Stimulated activated CD4-positive, alpha-beta T cell treated with anti-CD3 and anti-CD28 coated beads, Interleukin-12 subunit alpha, Interleukin-12 subunit beta, amount 100 ng/mL, for 24 hours (primary cell): ENCODE results near the gene IL20RA.
"Not testable (repeated sequence)": the region's sequence is repeated elsewhere in the genome, so short reads cannot be mapped to it uniquely, and the experiment has no call there.

Experiments used
- DNase-seq, 2 experiments: peaks; one replicate each; pipeline ENCODE4 v3.0.0-alpha.2; 2020; ENCODE audit warnings: low read depth in 2 of 2

IL20RA gene

DNA sequence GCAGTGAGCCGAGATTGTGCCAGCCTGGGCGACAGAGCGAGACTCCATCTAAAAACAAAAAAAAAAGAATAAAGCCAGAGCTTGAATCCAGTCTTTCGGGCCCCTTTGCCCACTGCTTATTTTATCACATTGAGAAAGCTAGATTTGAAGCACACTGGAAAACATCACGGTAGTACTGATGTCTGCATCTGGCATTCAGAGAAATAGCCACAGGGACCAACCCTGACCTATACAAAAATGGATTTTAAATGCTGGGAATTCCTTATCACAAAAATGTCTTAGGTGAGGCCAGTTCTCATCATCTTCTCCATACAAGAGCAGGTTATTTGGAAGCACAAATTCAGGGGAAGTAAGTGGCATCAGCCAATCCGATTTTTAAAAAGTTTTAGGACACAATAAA is 73.2 kb downstream of the IL20RA start:
- DNase-seq: no peak

DNA sequence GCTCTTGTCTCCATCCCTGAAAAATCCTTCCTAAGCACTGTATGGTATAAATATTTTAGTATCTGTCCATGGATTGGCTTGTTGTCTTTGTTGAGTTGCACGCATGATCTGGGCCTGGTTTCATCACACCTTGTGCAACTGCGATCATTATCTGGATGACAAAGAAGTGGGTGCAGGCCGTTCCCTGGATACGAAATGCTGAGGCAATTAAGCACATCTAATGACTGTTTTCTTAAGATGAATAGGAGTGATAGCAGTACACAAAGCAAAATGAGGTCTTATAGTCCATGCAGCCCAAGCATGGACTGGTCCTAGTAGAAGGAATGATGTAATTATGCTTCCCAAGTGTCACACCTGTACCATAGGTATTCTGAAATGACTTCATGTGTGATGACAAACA is 74.8 kb downstream of the IL20RA start:
- no peak for DNase-seq

DNA sequence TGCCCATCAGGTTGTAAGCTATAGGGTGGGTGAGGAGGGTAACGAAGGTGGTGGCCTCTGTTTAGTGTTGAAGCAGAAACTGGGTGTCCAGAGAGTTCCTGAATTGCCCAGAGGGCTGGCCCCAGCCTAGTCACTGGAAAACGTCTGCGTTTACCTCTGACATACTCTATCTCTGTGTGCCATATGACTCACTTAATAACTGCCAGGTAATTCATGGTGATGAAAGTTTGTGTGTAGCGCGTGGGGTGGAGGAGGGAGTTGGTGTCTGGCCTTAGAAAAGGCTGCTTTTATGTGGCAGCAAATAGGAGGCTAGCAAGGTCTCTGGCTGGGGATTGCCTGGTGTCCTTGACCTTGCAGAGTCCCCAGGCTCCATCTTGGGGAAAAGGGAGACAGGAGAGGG is 75.3 kb downstream of the IL20RA start:
- no peak for DNase-seq

DNA sequence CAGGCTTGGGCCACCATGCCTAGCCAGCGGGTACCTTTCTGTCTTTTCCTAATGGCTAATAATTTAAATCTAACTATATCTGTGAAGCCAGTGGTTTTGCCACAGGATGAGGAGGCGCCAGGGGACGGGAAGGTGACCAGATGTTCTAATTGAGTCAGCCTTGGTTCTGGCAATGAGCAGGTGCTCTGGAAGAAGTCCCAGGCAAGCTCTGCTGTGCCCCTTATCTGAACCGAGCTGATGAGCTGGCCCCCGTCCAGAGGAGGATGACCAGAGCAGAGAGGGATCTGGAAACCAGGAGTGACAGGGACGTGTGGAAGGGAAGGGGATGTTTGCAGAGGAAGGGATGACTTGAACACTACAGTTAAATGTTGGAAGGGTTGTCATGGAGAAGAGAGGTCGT is 75.9 kb downstream of the IL20RA start:
- no peak for DNase-seq

DNA sequence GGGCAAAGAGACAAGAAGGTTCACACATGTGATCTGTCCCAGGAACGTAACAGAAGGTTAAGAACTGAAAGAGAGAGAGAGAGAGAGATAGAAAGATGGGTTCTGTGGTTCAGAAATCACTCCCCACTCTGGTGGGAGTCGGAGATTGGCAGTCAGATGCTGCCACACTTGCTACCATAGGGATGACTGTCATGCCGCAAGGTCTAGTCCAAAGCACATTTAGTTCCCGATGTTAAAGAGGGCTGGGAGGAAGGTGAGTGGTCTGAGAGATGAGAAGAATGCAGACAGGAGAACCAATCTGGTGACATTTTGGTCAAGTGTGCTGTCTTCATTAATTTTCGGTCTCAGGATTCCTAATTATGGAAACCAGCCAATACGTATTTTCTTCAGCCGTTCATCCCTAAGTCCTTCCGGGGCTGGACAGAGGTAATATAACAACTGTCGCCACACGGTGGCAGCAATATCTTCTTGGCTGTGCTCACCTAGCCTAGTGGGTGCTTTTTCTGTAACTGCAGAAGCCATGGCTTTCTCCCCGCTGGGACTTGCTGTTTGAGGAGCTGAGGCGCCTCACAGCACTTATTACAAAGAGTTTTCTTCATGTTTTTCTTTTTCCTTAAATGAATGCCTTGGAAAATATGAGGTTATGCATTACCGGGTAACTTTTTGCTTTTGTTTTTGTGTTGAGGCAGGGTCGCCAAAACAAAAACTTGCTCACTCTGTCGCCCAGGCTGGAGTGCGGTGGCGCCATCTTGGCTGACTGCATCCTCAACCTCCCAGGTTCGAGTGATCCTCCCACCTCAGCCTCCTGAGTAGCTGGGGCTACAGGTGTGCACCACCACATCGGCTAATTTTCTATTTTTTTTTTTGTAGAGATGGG is 76.7 kb downstream of the IL20RA start:
- peak; percentile 20 to 62 for DNase-seq

DNA sequence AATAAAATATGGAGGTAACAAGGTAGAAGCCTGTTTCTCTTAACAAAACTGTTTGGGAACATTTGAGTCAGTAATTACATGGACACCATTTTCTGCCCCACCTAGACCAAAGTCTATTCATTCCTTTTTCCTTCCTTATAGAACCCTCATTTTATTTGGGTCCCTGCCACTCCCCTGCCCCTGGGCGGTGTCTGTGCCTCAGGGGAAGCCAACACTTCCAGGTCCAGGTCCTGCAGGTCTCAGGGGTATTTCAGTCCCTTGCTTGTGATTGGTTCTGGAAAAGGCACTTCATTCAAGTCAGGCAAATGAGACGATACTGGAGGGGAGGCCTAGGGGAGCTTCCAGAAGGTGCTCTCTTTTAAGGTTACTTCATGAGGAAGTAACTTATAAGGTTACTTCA is 80.4 kb downstream of the IL20RA start:
- DNase-seq: no peak

DNA sequence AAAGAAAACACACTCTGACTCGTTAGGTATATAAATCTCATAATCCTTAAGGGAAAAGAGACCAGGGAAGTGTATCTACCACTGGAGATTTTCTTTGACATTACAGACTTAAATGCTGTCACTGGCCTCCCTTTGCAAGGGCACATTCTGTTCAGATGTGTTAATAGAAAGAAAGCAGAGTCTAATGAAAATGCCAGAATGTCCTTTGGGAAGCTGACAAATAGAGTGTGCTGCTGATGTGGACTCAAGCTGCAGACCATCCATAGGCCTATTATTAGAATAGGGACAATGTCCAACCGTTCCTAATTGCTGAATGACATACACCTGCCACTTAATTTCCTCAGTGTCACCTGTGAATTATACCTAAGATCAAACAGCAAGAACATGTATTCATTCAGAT is 81.5 kb downstream of the IL20RA start:
- no peak for DNase-seq

DNA sequence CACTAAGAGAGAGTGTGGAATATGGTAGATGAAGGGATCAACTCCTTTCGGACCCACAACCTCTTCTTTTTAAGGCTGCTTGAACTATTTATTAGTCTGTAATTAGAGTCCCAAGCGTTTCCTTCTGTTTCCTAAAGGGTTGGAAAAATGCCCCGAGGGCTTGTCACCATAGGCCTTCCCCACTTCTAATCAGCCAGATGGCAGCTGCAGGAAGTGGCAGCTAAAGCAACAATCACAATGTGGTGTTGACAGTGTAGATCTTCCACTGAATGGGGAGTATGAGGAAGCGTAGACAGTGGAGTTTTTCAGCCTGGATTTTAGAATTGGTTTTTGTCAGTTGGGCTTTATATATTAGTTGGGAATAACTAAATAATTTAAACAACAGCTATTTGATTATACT is 82.1 kb downstream of the IL20RA start:
- no peak for DNase-seq

DNA sequence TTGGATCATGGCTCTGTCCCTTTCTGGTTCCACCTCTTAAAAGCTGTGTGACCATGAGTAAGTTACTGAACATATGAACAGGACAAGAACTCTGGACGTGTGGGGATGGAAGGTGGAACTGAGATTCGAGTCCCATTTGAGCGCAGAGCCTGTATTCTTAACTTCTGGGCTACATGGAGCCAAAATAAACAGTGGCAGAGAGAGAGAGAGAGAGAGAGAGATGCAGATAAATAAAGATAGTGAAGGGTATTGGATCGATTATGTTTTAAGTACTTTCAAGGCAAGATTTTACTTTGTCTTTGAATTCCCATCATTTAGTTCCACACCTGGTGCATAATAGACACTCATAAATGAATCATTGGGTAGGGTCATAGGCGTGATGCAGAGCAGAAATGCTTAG is 82.9 kb downstream of the IL20RA start:
- DNase-seq: no peak

DNA sequence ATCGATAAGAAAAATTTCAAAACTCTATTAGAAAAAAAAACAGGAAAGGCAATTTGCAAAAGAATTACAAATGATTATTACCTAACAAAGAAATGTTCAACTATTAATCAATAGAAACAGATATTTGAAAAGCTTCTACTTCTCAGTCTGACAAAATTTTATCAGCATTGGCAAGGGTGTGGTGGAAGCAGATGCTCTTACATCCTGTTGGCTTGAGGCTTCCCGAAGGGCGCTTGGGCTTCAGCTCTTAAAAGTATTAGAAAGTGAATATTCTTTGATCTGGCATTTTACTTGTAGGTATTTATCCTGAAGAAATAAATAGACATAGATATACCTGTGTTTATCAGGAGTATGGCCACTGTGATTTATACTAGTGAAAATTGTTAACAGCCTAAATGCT is 84.0 kb downstream of the IL20RA start:
- DNase-seq: no peak

DNA sequence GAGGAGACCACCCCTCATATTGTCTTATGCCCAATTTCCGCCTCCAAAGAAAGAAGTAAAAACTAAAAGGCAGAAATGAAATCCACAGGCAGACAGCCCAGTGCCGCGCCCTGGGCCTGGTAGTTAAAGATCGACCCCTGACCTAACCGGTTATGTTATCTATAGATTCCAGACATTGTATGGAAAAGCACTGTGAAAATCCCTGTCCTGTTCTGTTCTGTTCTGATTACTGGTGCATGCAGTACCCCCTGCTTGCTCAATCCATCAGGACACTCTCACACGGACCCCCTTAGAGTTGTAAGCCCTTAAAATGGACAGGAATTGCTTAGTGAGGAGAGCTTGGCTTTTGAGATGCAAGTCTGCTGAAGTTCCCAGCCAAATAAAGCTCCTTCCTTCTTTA is 84.8 kb downstream of the IL20RA start:
- DNase-seq: not testable (repeated sequence)

DNA sequence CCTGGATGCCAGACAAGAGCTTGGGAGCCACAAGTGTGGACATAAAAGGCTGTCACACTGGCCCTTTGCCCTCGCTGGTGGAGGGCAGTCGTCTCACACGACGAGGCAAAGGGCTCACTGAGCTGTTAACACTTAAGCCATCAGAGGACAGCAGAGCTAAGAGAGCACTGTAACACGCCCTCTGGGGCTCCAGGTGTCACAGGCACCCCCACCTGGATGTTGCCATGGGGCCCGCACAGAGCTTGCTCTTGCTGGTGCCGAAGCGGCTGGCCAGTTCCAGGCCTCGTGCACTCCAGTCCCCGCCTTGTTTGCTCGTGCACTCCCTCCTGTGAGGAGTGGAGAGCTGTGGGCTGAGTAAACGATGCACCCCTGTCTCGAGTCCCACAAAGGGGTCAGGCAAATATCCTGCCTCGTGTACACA is 85.3 kb downstream of the IL20RA start:
- no peak for DNase-seq

DNA sequence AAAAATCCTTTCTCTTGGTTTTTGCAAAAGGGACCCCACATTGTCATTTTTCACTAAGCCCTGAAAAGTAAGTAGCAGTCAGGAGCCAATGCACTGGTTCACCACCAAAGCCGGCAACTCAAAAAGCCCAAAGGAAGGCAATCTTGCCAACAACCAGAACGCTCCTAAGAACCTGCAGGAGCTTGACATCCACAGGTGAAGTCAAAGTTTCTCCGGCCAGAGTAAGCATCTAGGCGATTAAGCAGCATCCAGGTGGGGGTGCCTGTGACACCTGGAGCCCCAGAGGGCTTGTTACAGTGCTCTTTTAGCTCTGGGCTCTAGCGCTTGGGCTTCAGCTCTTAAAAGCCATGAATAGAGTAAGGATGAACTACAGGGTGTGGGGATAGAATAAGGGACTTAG is 86.6 kb downstream of the IL20RA start:
- DNase-seq: no peak

DNA sequence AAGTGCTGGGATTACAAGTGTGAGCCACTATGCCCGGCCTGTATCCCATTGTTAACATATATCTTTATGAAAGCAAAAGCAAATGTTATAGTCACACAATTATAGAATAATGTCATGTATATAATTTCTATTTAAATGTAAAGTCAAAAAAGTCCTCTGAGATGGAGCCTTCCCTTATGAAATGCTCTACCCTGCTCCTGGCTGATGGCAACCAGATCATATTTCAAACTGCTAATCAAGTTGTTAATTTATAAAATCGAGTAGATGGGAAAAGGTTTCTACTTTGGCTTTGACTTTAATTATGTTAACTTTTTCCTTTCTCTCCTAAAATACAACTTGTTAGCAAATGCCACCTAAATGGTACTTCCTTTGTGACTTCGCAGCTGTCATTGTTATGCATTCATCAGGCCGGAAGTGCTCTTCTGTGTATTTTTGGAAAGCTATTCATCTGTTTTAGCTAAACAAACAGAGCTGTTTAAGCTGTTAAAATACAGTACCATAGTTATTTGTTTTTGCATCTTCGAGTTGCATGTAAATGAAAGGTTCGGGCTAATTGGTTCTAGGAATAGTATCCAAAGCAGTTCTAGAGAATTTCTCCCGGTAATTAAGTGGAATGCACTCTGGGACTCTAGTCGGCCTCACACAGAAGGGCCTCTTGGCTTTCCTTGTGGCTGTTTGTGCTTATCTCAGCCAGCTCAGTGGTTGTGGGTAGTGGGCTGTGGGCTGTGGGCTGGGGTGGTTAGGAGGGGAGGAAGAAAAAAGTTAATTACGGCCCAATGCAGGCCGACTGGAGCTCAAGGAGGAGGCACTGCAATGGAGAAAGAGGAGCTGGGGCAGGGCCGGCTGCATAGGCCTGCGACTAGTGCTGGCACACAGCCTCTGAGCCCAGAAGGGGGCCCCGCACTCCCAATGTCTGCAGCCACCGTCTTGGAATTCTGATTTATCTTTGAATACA is 87.9 kb downstream of the IL20RA start:
- DNase-seq: no peak

DNA sequence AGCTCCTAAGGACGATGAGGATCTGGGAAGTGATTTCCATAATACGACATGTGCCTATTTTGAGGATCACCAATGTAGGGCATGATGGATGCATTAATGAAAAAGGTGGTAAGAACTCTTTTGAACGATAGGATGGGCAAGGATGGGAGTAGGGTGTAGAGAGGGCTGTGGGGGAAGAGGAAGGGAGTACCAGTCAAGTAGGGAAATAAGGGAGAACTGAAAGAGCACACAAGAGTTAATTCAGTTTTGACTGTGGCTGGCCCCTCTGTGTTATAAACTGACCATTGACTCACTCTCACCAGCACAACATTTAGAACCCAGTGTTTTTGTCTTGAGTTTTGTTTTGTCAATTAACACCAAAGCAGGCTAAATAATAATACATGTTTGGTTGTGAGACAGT is 89.6 kb downstream of the IL20RA start:
- no peak for DNase-seq

DNA sequence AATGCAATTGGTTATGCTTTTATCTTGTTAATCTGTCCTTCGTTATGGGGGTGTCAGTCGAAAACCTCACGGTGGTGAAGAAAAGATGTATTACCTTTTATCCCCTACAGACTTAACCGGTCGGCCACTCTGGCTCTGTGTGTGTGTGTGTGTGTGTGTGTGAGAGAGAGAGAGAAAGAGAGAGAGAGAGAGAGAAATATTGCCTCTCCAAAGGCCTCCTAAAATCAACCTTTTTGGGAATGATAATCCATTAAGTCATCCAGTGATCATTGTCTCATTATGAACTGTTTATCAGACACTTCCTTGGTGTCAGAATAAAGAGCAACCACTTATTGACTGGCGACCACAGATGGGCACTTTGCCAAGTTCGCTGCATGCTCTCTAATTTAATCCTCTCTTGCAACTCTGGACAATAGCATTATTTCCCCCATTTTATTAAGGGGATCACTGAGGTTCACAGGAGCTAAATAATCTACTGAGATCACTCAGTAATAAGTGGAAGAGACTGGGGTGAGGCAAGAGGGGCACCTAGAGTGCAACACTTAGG is 92.0 kb downstream of the IL20RA start:
- no peak for DNase-seq

DNA sequence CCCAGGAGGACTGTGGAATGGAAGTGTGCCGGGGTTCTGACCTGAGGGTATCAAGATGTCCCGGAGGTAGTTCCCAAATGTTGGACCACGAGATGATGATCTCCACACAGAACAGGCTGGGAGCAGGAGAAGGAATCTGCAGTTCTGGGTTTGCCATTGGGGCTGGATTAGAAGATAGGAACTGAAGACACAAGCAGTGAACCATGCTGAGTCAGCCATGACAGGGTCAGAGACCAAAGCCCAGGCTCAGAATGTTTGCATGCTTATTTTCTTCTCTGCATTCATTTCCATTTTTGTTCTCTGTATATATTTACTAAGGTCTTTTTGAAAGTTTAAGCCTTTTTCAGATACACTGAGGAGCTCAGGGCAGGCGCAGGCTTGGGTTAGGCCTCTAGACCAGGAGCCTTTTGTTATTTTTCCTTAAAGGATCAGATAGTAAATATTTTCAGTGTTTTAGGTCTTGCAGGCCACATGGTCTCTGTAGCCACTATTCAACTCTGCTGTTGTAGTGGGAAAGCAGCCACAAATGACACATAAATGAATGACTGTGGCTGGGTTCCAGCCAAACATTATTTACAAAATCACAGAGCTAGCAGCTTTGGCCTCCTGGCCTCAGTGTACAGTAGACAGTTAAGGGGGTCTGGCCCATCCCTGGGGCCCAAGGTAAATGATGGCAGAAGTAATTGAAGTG is 94.2 kb downstream of the IL20RA start:
- no peak for DNase-seq
